Keratinocyte (primary cell): ENCODE data around the gene SMIM30. TPM values are rescaled to one million over a fixed set of nuclear protein-coding genes. Genes with fewer than 3 reads are reported as not detected.

Source experiments
- DNase-seq: peaks from one replicate; pipeline ENCODE4 v3.0.0-alpha.2; 2011; ENCODE audit warnings: low read depth, missing footprints, low spot score
- FAIRE-seq: peaks from 2 replicates; lab custom pipeline; 2011; peaks lifted over from hg19 to GRCh38; lab: Jason Lieb, UNC
- H2AFZ ChIP-seq: 2 replicates; pipeline ENCODE4 v1.6.0; 2012; ENCODE audit warnings: low read length, control low read depth, inconsistent platforms; ENCODE audit not compliant: control insufficient read depth
- H3K27ac ChIP-seq: 2 replicates; pipeline ENCODE4 v1.5.1; 2011; ENCODE audit warnings: low read length; ENCODE audit not compliant: control insufficient read depth, insufficient read depth
- H3K27me3 ChIP-seq: 3 replicates; pipeline ENCODE4 v1.6.0; 2011; ENCODE audit warnings: low read length; ENCODE audit not compliant: control insufficient read depth, insufficient read depth; ENCODE audit errors: extremely low read depth
- H3K36me3 ChIP-seq, 2 experiments: 2 replicates in 1 of 2; 3 replicates in 1 of 2; pipeline ENCODE4 v1.5.1; 2011; ENCODE audit warnings: low read length in 2 of 2, mild to moderate bottlenecking in 1 of 2; ENCODE audit not compliant: control insufficient read depth in 2 of 2, insufficient read depth in 2 of 2; ENCODE audit errors: extremely low read depth in 1 of 2
- H3K4me1 ChIP-seq: 3 replicates; pipeline ENCODE4 v1.5.1; 2011; ENCODE audit warnings: low read length; ENCODE audit not compliant: control insufficient read depth, insufficient read depth; ENCODE audit errors: extremely low read depth
- H3K4me2 ChIP-seq: 3 replicates; pipeline ENCODE4 v1.6.0; 2011; ENCODE audit warnings: low read depth, low read length; ENCODE audit not compliant: control insufficient read depth, insufficient read depth; ENCODE audit errors: extremely low read depth
- H3K4me3 ChIP-seq, 3 experiments: fragments of 200-600 bp in 1 of 3; sonication (generic) in 1 of 3; 2 replicates in 2 of 3; 3 replicates in 1 of 3; pipeline ENCODE4 v1.5.1; 2011 to 2016; ENCODE audit warnings: low read length in 3 of 3, mild to moderate bottlenecking in 3 of 3, control low read depth in 2 of 3, inconsistent platforms in 1 of 3, low read depth in 1 of 3, mixed read lengths in 1 of 3, mixed run types in 1 of 3, moderate library complexity in 1 of 3; ENCODE audit not compliant: control insufficient read depth in 2 of 3, insufficient read depth in 2 of 3; ENCODE audit errors: extremely low read depth in 1 of 3
- H3K79me2 ChIP-seq: 2 replicates; pipeline ENCODE4 v1.6.0; 2012; ENCODE audit warnings: low read length; ENCODE audit not compliant: control insufficient read depth, insufficient read depth
- H3K9ac ChIP-seq: 3 replicates; pipeline ENCODE4 v1.6.0; 2011; ENCODE audit warnings: low read length; ENCODE audit not compliant: control insufficient read depth, insufficient read depth; ENCODE audit errors: extremely low read depth
- H3K9me1 ChIP-seq: 3 replicates; pipeline ENCODE4 v1.6.0; 2011; ENCODE audit warnings: low read length; ENCODE audit not compliant: control insufficient read depth, insufficient read depth; ENCODE audit errors: extremely low read depth
- H3K9me3 ChIP-seq: 2 replicates; pipeline ENCODE4 v1.5.1; 2012; ENCODE audit warnings: low read depth, low read length; ENCODE audit not compliant: control insufficient read depth
- H4K20me1 ChIP-seq: 3 replicates; pipeline ENCODE4 v1.6.0; 2011; ENCODE audit warnings: low read length; ENCODE audit not compliant: control insufficient read depth, insufficient read depth; ENCODE audit errors: extremely low read depth
- CTCF ChIP-seq, 3 experiments: IDR thresholded peaks in 1 of 3; conservative IDR thresholded peaks in 1 of 3; optimal IDR thresholded peaks in 1 of 3; 2 replicates in 2 of 3; 3 replicates in 1 of 3; pipeline versions ENCODE3 to v1.5.1; 2011; ENCODE audit warnings: low read length in 3 of 3, mild to moderate bottlenecking in 3 of 3, moderate library complexity in 2 of 3, control low read depth in 1 of 3, inconsistent platforms in 1 of 3; ENCODE audit not compliant: insufficient read depth in 2 of 3; ENCODE audit errors: extremely low read depth in 1 of 3
- EZH2 ChIP-seq: IDR thresholded peaks from one replicate; pipeline ENCODE4 v1.6.1; 2012; ENCODE audit warnings: inconsistent platforms, mild to moderate bottlenecking, low read length, moderate library complexity
- dilution Hi-C: fragments of 300-500 bp; cut with MboI; formaldehyde crosslinking; loops from one replicate; pipeline ENCODE4 v1.7.0; 2020; ENCODE audit warnings: low sequenced_read_pairs; ENCODE audit not compliant: extremely low pct_ligation_motif_present
- polyA plus RNA-seq, 5 experiments: library from polyadenylated mRNA; depleted of rRNA in 3 of 5; stranded (reverse) in 3 of 5; stranded (forward) in 1 of 5; unstranded in 1 of 5; fragments of >200 nt; gene quantifications; 1 replicate in 1 of 5; 2 replicates in 3 of 5; 3 replicates in 1 of 5; pipeline versions ENCODE4 v1.2.1 to v1.2.3, GENCODE V29; 2011 to 2012; ENCODE audit warnings: missing spikeins in 2 of 5, low read depth in 1 of 5, low replicate concordance in 1 of 5

Gene SMIM30
- polyA plus RNA-seq, 1 donor (not counting 4 experiments of a cell fraction or from before 2014, with no cell fraction given) = 94.5 TPM

GRCh38 chr7:113128031-113128430 lies 9.7 kb upstream of the SMIM30 start:
- Histone ChIP-seq H3K9me1 (no peaks in the 10 kb centered on the region), H3K9me3 (no peaks in the 10 kb centered on the region), H3K4me2 (no peak overlapping the region), H3K9ac (no peak overlapping the region), H3K4me3 (no peak overlapping the region), H3K27ac (no peak overlapping the region), H3K4me1 (no peaks in the 10 kb centered on the region), H3K79me2 (no peaks in the 10 kb centered on the region), H3K36me3 (no peaks in the 10 kb centered on the region), H2AFZ (peak overlapping the region; percentile 2), H3K27me3 (no peaks in the 10 kb centered on the region), H4K20me1 (no peaks in the 10 kb centered on the region)
- dilution Hi-C loops = no loop called here
- TF ChIP-seq EZH2 = no peak
- TF ChIP-seq CTCF (optimal IDR thresholded peaks at IDR 0.05 in 1 of 3, IDR thresholded peaks at IDR 0.05 in 1 of 3, conservative IDR thresholded peaks at IDR 0.05 in 1 of 3; ENCODE audit: extremely low read depth in 1 of 3, insufficient read depth in 2 of 3, low read length in 3 of 3) = no peak
- FAIRE-seq = peak; percentile 56
- no peak for DNase-seq

- no peak for TF ChIP-seq EZH2
- TF ChIP-seq CTCF (optimal IDR thresholded peaks at IDR 0.05 in 1 of 3, IDR thresholded peaks at IDR 0.05 in 1 of 3, conservative IDR thresholded peaks at IDR 0.05 in 1 of 3; ENCODE audit: extremely low read depth in 1 of 3, insufficient read depth in 2 of 3, low read length in 3 of 3) = no peak
- Histone ChIP-seq H3K4me1 (peaks cover 3% of the 10 kb centered on the region), H3K27ac (no peak overlapping the region), H3K27me3 (no peaks in the 10 kb centered on the region), H3K36me3 (no peaks in the 10 kb centered on the region), H3K9me1 (no peaks in the 10 kb centered on the region), H3K79me2 (no peaks in the 10 kb centered on the region), H2AFZ (no peak overlapping the region), H4K20me1 (no peaks in the 10 kb centered on the region), H3K4me3 (no peak overlapping the region), H3K4me2 (no peak overlapping the region), H3K9me3 (no peaks in the 10 kb centered on the region), H3K9ac (no peak overlapping the region)
- DNase-seq (no peak), FAIRE-seq (no peak)
- dilution Hi-C loops = no loop called here
Measured at GRCh38 chr7:113125728-113126127, 7.4 kb upstream of the SMIM30 start.
